Panc1 (cell line): ENCODE data around the gene CNN2.

Source experiments
- CTCF ChIP-seq: fragments of 450-650 bp; IDR thresholded peaks from 2 replicates; pipeline ENCODE4 v1.5.1; 2017; ENCODE audit warnings: mild to moderate bottlenecking
- POLR2AphosphoS5 ChIP-seq: IDR thresholded peaks from 2 replicates; pipeline ENCODE4 v1.6.1; 2012; ENCODE audit warnings: mild to moderate bottlenecking, low read depth, low read length, moderate library complexity
- REST ChIP-seq, 2 experiments: IDR thresholded peaks; 2 replicates each; pipeline ENCODE4 v1.6.1; 2011 to 2012; ENCODE audit warnings: low read depth in 2 of 2, control low read depth in 1 of 2, low read length in 1 of 2, mild to moderate bottlenecking in 1 of 2, moderate library complexity in 1 of 2; ENCODE audit not compliant: insufficient read depth in 1 of 2
- SIN3A ChIP-seq: IDR thresholded peaks from 2 replicates; pipeline ENCODE4 v1.6.1; 2012; ENCODE audit warnings: low read depth, mild to moderate bottlenecking, low read length, moderate library complexity, borderline replicate concordance; ENCODE audit not compliant: insufficient read depth
- TCF7L2 ChIP-seq: IDR thresholded peaks from 2 replicates; pipeline ENCODE4 v1.6.1; 2011; ENCODE audit warnings: mild to moderate bottlenecking, low read depth, low read length, inconsistent platforms

GRCh38 chr19:993831-994393 lies 32.5 kb upstream of the CNN2 start:
- TF ChIP-seq SIN3A, result no peak
- no peak for TF ChIP-seq REST (IDR thresholded peaks at IDR 0.05; ENCODE audit: insufficient read depth in 1 of 2, low read depth in 2 of 2, low read length in 1 of 2)
- TF ChIP-seq CTCF, result no peak
- no peak for TF ChIP-seq POLR2AphosphoS5
- TF ChIP-seq TCF7L2, result no peak
